Cortex of kidney (tissue), 1 donor: ENCODE results near the gene CARS2.
A peak's percentile ranks its signal among the peaks of the same experiment; 100 is the strongest.
"Not testable (repeated sequence)": the region's sequence is repeated elsewhere in the genome, so short reads cannot be mapped to it uniquely, and the experiment has no call there.

Source experiments
- DNase-seq: peaks from one replicate; lab custom pipeline; 2025; lab: John Stamatoyannopoulos, UW

The CARS2 gene, protein sequence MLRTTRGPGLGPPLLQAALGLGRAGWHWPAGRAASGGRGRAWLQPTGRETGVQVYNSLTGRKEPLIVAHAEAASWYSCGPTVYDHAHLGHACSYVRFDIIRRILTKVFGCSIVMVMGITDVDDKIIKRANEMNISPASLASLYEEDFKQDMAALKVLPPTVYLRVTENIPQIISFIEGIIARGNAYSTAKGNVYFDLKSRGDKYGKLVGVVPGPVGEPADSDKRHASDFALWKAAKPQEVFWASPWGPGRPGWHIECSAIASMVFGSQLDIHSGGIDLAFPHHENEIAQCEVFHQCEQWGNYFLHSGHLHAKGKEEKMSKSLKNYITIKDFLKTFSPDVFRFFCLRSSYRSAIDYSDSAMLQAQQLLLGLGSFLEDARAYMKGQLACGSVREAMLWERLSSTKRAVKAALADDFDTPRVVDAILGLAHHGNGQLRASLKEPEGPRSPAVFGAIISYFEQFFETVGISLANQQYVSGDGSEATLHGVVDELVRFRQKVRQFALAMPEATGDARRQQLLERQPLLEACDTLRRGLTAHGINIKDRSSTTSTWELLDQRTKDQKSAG

DNA sequence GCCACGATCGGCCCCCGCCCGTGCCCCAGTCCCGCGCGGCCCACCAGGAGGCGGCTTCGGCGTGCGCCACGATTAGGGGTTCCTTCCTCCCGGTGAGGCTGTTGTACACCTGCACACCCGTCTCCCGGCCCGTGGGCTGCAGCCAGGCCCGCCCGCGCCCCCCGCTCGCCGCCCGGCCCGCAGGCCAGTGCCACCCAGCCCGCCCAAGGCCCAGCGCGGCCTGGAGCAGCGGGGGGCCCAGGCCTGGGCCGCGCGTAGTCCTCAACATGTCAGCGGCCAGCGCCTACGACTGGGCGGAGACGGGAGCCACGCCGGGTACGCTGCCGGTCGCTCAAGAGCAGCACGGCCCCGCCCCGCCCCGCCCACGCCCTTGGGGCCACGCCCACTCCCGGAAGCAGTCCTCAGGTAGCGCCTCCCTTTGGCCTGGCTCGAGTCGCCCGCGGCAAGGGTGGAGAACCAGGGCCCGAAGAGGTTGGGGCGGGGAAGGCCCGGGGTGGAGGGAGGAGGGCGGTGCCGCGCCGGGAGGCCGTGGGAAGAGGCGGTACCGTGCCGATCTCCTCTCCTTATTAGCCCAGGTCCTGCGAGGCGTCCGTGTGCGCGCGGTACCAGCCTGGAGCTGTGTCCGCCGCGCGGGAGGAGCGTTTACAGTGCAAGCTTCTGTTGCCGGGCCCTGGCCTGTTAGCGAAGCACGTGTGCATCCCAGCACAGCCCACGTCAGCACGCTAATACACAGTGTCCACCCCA lies at the start of gene CARS2:
TSS of gene CARS2 (minus strand) at position 291 of the 744 bp plus-strand sequence. CDS start at position 268, 23 bp downstream.
- DNase-seq, result peak; percentile 57

DNA sequence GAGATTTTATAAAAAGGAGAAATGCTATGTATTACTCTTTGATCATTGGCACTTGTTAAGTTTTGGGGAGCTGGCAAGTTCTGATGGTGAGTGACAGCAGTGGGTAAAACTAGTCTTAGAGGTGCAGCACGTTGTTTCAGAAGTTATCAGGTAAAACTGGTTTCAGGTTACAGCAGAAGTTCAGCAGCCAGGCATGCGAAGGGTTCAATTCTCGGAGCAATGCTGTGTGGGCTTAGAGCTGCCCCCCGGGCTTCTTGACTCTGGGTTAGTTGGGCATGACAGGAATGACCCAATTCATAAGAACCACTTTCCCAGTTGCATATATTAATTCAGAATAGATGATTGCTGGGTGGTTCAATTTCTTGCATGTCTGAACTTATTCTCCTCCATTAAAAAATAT lies 42.4 kb upstream of the CARS2 start:
- no peak for DNase-seq

DNA sequence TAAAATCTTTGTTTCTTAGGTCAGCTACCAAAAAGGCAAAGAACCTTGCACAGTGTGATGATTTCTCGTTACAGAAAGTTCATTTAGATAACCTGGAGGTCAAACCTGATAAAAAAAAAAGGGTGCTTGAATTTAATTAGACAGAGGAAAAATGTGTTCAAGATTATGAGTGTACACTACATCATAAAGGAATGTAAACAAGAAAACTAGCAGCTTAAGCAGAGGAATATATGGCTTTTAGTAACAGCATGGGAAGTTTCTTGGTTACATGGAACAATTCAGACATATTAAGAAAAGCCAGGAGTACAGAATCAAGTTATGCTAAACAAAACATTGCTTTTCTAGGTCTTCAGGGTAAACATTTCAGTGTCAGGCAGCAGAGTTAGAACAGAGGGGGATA lies 40.5 kb upstream of the CARS2 start:
- DNase-seq, result no peak

DNA sequence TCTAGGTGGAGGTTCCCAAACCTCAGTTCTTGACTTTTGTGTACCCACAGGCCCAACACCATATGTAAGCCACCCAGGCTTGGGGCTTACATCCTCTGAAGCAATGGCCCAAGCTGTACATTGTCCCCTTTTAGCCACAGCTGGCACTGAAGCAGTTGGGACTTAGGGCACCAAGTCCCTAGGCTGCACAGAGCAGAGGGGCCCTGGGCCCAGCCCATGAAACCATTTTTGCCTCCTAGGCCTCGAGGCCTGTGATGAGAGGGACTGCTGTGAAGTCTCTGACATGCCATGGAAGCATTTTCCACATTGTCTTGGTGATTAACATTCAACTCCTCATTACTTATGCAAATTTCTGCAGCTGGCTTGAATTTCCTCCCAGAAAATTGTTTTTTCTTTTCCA lies 37.8 kb upstream of the CARS2 start:
- no peak for DNase-seq

DNA sequence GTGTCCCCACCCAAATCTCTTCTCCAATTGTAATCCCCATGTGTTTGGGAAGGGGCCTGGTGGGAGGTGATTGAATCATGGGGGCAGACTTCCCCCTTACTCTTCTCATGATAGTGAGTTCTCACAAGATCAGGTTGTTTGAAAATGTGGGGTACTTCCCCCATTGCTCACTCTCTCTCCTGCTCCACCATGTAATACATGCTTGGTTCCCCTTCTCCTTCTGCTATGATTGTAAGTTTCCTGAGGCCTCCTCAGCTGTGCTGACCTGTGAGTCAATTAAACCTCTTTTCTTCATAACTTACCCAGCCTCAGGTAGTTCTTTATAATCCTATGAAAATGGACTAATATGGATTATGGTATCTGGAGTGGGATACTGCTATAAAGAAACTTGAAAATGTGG lies 31.6 kb upstream of the CARS2 start:
- DNase-seq, result no peak

DNA sequence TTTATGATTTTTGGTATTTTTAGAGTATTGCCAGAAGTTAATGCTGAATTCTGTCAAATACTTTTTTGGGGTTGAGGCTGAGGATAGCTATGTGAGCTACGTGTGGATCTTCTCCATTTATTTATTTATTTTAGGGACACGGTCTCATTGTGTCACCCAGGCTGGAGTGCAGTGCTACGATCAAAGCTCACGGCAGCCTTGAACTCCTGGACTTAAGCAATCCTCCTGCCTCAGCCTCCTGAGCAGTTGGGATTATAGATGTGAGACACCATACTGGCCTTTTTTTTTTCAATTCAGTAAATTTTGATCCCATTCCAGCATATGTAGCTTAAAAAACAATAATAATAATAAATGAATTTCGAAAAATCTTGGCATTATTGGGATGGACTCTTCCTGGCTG lies 28.6 kb upstream of the CARS2 start:
- DNase-seq, result no peak

DNA sequence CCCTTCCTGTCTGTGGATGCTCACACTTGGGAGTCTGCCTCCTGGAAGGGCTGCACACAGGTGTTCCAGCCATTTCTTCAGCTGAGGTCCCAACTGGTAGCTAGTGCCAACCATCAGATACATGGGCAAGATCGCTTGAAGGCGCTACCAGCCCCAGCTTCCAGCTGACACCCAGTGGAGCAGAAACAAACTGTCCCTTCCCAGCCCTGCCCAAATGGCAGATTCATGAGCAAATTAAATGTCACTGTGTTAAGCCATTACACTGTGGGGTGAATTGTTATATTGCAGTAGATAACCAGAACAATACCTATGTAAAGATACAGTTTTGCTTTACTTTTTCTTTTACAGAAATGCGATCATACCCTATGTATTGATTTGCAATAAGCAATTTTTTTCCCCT lies 25.2 kb upstream of the CARS2 start:
- DNase-seq, result no peak

DNA sequence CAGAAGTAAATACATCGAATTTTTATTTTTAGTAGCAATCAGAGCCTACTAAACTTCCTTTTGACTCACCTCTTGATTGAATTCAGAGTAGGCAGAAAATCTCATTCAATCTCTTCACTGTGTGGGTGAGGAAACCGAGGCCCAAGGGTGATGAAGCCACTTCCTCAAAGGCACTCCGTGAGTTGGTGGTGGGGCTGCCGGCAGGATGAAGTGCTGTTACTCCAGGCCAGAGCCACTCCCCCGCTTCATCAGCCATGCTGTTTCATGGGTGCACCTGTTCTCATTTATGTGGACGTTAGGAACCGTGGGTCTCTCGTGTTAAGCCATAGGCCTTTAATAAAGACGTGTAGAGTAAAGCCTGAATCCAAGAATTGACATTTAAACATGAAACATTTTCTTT lies 20.8 kb upstream of the CARS2 start:
- DNase-seq, result no peak

DNA sequence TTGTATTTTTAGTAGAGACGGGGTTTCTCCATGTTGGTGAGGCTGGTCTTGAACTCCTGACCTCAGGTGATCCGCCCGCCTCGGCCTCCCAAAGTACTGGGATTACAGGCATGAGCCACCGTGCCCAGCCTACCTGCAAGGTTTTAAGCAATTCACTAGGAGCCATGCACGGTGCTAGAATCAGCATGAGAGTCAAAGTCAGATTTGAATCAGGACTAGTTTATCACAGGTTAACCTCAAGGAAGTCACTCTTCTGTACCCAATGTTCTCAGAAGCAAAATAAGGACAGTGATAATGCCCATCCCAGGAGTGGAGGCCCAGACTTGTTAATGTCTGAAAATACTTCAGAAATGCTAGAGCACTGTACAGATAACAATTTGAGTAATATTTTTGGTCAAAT lies 20.2 kb upstream of the CARS2 start:
- not testable (repeated sequence) for DNase-seq

DNA sequence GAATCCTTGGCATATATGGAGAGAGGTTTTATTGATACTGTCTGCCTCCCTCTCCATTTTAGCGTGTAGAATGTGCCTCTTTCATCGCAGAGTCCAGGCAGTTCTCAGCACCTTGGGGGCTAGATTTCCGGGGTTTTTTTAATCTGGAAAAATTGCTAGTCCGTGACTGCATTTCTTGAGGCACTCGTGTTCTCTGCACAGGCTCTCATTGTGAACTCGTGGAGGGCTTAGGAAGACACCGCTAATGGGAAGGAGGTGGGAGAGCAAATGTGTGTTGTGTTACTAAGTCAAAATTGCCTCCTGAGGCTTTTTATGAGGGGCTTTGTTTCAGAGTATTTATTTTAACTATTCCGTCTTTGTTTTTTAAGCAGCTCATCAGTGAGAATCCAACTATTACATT lies 17.7 kb upstream of the CARS2 start:
- no peak for DNase-seq

DNA sequence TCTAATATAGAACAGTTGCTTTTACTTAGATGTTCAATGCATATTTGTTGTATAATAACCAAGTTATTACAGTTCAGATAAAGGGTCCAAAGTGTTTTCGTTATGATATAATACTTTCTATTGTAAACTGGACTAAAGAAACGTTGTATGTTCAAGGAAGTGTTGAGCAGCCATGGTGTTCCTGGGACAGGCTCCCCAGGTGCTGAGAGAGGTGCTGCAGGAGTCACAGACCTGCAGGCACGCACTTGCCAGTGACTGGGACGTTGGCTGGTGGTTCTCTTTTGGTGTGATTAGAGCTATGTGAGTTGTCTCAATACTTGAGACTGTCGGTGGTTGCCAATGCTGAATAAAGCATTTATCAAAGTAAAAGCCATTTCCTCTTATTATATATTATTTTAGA lies 17.1 kb upstream of the CARS2 start:
- no peak for DNase-seq

DNA sequence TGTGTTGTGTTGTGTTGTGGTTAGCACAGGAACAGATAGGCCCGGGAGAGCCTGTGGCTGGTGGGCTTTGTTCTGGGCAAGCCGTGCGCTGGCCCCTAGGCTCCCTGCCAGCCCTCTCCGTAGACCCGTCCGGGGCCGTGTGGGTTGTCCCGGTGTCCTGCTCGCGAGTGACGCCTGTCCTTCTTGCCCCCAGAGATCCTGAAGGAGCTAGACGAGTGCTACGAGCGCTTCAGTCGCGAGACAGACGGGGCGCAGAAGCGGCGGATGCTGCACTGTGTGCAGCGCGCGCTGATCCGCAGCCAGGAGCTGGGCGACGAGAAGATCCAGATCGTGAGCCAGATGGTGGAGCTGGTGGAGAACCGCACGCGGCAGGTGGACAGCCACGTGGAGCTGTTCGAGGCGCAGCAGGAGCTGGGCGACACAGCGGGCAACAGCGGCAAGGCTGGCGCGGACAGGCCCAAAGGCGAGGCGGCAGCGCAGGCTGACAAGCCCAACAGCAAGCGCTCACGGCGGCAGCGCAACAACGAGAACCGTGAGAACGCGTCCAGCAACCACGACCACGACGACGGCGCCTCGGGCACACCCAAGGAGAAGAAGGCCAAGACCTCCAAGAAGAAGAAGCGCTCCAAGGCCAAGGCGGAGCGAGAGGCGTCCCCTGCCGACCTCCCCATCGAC lies 13.3 kb upstream of the CARS2 start:
- no peak for DNase-seq

DNA sequence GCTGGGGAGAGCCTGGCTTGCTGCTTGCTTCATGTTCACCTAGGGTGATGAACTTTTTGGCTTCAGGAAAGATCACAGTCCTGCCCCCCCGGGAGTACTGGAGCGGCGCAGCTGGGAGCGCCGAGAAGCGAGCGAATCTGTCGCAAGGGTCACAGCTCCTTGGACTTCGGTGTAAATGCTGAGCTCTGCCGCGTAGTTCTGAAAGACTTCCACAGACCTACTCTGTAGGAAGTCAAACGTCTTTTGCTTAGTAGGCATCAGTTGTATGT lies 10.3 kb upstream of the CARS2 start:
- no peak for DNase-seq

DNA sequence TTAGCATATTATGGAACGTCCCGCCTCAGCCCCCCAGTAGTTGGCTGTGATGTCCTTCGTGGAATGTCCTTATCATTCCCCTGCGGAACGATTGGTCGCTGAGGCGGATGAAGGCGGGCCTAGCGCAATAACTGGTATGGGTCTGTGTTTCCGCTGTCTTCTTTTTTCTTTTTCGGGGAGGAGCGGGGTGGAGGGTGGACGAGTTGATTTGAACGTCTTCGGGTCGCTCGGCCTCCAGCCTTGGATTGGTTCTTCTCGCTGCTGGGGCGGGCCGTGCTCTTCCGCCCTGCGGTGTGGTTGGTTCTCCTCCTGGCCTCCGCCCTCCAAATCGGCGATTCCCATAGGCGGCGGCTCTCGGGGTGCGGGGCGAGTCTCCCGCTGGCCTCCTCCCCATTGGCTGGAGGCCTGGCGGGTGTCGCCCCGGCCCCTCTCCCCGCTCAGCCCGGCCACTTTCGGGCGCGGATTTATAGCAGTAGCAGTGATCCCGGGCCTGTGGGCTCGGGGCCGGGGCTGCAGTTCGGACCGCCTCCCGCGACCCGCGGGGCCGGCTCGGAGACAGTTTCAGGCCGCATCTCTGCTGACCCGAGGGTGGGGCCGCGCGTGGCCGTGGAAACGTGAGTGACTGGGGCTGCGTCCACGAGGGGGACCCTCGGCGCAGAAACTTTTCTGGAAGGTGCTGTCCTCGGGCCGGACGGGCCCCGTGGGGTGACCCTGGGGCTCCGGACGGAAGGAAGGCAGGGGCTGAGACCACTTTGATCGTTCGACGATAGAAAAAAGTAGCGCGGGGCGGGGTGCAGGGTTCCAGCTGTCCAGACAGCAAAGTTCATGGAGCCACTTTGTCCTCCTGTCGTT lies 9.7 kb upstream of the CARS2 start:
- DNase-seq, result peak; percentile 86

DNA sequence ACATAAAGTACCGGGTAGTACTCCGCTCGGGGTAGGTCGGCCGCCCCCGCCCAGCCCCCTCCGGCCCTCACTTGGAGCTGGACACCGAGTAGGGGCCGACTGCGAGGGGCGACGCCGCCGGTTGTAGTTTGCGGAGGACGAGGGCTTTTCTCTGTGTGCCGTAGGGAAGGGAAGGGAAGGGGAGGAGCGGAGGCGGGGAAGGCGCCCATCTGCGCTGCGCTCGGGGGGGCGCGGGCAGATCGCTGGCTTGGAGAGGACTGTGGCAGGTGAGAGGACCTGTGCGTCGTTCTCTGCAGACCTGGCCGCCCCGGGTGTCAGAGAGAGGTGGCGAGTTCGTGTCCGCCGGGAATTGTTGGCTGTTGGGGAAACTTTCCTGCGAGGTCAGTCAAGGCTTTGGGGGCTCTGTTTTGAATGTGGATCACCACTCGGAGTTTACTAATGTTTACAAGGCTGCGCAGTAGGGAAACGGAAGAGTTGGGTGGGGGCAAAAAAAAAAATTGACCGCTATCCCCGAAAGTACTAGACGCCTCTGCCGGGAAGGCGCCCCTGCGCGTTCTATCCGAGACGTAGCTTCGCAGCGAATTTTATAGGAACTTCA lies 9.0 kb upstream of the CARS2 start:
- DNase-seq, result no peak

DNA sequence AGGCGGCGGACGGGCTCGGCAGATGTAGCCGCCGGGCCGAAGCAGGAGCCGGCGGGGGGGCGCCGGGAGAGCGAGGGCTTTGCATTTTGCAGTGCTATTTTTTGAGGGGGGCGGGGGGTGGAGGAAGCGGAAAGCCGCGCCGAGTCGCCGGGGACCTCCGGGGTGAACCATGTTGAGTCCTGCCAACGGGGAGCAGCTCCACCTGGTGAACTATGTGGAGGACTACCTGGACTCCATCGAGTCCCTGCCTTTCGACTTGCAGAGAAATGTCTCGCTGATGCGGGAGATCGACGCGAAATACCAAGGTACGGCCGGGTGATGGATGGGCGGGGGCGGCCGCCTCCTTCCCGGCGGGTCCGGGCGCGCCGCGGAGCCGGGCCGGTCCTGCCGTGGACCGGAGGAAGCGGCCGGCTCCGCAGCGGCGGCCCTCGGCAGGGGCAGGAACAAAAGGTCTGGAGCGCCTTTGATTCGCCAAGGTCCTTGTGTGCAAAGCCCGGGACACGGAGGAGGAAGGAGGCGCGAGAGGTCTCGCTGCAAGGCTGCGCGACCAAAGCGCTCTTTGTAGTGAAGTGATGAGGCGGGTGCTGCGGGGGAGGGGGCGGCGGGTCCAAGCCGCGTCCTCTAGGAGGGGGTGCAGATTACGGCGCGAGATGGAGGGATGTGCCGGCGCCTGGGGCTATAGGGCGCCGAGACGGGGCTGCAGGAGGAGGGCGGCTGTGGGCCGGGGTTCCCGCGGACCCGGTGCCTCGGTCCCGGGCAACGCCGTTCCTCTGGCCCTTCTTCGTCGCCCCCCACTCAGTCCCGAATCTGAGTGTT lies 8.3 kb upstream of the CARS2 start:
- DNase-seq, result no peak

DNA sequence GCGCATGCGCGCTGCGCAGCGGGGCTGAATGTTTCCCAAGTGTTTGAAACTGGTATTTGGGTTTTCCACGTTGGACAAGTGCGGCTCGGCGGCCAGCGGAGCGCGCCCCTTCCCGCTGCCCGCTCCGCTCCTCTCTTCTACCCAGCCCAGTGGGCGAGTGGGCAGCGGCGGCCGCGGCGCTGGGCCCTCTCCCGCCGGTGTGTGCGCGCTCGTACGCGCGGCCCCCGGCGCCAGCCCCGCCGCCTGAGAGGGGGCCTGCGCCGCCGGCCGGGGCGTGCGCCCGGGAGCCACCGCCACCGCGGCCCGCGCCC lies 7.7 kb upstream of the CARS2 start, which contains the start of gene ING1:
TSS of gene ING1 (plus strand) at position 59 of the 311 bp plus-strand sequence. CDS start 450 bp downstream, outside the sequence.
- no peak for DNase-seq

DNA sequence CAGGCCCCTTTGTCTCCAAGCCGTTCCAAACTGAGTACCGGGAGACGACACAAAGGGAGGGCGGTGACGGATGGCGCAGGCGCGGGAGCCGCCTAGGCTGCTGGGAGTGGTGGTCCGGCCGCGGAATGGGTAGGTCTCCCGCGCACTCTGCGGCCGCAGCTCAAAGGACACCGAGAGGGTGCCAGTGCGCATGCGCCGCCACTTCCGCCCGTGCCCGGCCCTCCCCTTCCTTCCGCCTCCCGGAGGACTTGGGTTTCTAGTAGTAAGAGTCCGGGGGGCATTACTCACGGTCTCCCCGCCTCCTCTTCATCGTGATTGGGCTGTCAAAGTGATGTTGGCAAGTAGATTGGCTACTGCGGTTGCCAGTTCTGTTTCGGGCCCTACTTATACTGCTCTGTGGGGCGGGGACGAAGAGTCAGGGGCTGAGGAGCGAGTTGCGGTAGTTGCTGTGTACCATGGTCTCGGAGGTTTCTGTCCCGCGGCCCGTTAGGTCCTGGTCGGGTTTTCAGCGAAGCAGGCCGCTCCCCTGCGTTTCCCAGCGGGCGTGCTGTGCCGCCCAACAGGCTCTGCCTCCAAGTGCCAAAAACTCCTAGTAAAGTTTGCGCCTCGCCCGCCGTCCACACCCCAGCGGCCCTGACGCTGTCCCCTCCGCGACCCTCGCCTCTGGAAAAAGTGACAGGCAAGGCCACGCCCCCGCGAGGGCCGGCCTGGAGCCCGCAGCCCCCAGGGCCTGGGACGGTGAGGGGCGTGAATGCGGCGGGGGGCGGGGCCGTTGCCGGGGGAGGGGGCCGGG lies 7.1 kb upstream of the CARS2 start:
- DNase-seq, result peak; percentile 79

DNA sequence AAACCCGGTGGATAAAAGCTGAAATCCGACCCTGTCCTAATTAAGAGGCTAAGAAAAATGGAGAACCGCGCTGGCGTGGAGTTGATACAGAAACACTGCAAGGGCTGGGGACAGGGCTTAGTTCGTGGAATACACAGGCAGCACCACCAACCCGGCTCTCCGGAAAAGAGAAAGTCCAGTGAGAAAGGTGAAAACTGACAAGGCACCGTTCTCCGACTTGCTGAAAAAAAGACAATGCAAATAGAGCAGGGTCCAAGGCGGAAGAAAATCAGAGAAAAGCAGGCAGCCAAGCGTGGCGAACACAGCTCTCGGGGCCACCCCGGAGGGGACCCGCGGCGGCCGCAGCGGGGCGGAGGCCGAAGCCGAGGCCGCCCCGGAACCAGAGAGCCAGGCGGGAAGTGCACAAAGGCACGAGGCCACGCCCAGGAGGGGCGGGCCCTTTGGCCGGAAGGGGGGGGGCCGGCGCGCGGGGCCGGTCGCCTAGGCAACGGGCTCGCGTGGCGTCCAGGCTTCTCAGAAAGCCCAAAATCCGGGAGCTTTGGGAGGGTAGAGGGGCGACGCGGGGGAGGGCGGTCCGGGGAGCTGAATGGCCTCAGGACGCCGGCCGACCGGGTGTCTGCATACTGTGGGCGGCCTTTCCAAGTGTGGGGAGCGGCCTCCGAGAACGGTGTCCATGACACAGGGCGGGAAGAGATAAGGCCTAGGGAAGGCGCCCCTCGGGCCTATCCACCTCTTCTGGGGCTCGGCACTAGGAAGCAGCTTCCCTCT lies 6.3 kb upstream of the CARS2 start:
- DNase-seq, result peak; percentile 50
